Measurements from ENCODE around the gene NF2.

Gene NF2

GRCh38 chr22:29663180-29663821 lies 59.9 kb downstream of the NF2 start:
- DNase-seq (ENCODE audit: extremely low read depth, low read depth), result no peak
- no peak for TF ChIP-seq CTCF (IDR thresholded peaks at IDR 0.05; ENCODE audit: low read depth, low read length, missing control alignments)
- H3K4me3 ChIP-seq (replicated peaks; ENCODE audit: low read depth, low read length), result no peak overlapping the region

GRCh38 chr22:29665486-29665885 lies 62.1 kb downstream of the NF2 start:
- TF ChIP-seq CTCF (IDR thresholded peaks at IDR 0.05; ENCODE audit: low read depth, low read length, missing control alignments), result no peak
- no peak for DNase-seq (ENCODE audit: extremely low read depth, low read depth)
- H3K4me3 ChIP-seq (replicated peaks; ENCODE audit: low read depth, low read length), result no peak overlapping the region

- H3K4me3 ChIP-seq (replicated peaks; ENCODE audit: low read depth, low read length), result no peak overlapping the region
- no peak for DNase-seq (ENCODE audit: extremely low read depth, low read depth)
- TF ChIP-seq CTCF (IDR thresholded peaks at IDR 0.05; ENCODE audit: low read depth, low read length, missing control alignments), result no peak
These were observed 65.2 kb downstream of the NF2 start for GRCh38 chr22:29668673-29669072.

GRCh38 chr22:29670626-29671025 lies 67.2 kb downstream of the NF2 start:
- TF ChIP-seq CTCF (IDR thresholded peaks at IDR 0.05; ENCODE audit: low read depth, low read length, missing control alignments), result no peak
- no peak for DNase-seq (ENCODE audit: extremely low read depth, low read depth)

GRCh38 chr22:29673361-29674066 lies 70.1 kb downstream of the NF2 start:
- TF ChIP-seq CTCF (IDR thresholded peaks at IDR 0.05; ENCODE audit: low read depth, low read length, missing control alignments), result no peak
- DNase-seq (ENCODE audit: extremely low read depth, low read depth), result no peak
- no peak overlapping the region for H3K4me3 ChIP-seq (replicated peaks; ENCODE audit: low read depth, low read length)

More at GRCh38 chr22:29670626-29671025, 67.2 kb downstream of the NF2 start:
- H3K4me3 ChIP-seq (replicated peaks; ENCODE audit: low read depth, low read length), result no peak overlapping the region

- H3K4me3 ChIP-seq (replicated peaks; ENCODE audit: low read depth, low read length), result no peak overlapping the region
- DNase-seq (ENCODE audit: extremely low read depth, low read depth), result no peak
- TF ChIP-seq CTCF (IDR thresholded peaks at IDR 0.05; ENCODE audit: low read depth, low read length, missing control alignments), result no peak
These were observed 70.7 kb downstream of the NF2 start for GRCh38 chr22:29674121-29674520.

Data from HFF-Myc (cell line).